Neutrophil (primary cell): Measurements from ENCODE around the gene ING3.
A peak's percentile ranks its signal among the peaks of the same experiment; 100 is the strongest.

Experiments used
- H3K27ac ChIP-seq: fragments of 200-600 bp; sonication (generic); 2 replicates; pipeline ENCODE4 v1.5.1; 2016; ENCODE audit warnings: mild to moderate bottlenecking, moderate library complexity
- H3K27me3 ChIP-seq: fragments of 200-600 bp; sonication (generic); 2 replicates; pipeline ENCODE4 v1.6.0; 2016; ENCODE audit warnings: mild to moderate bottlenecking
- H3K36me3 ChIP-seq: fragments of 200-600 bp; sonication (generic); 2 replicates; pipeline ENCODE4 v1.5.1; 2017
- H3K4me1 ChIP-seq, 2 experiments: fragments of 200-600 bp in 1 of 2; sonication (generic) in 1 of 2; 1 replicate in 1 of 2; 2 replicates in 1 of 2; pipeline versions ENCODE4 v1.5.1 to v1.6.1; 2013 to 2016; ENCODE audit warnings: low read depth in 1 of 2, low read length in 1 of 2, mild to moderate bottlenecking in 1 of 2, moderate library complexity in 1 of 2; ENCODE audit not compliant: control insufficient read depth in 1 of 2, insufficient read depth in 1 of 2
- H3K4me3 ChIP-seq, 2 experiments: fragments of 200-600 bp in 1 of 2; sonication (generic) in 1 of 2; 1 replicate in 1 of 2; 2 replicates in 1 of 2; pipeline ENCODE4 v1.5.1; 2013 to 2016; ENCODE audit warnings: low read depth in 1 of 2, low read length in 1 of 2, mild to moderate bottlenecking in 1 of 2, moderate library complexity in 1 of 2
- H3K9me3 ChIP-seq: fragments of 200-600 bp; sonication (generic); 2 replicates; pipeline ENCODE4 v1.5.1; 2016
- TF ChIP-seq, protein P1 (sequence below): fragments of 200-600 bp; sonication (generic); IDR thresholded peaks from 2 replicates; pipeline ENCODE4 v1.5.1; 2016; ENCODE audit warnings: antibody characterized with exemption

Gene ING3

DNA sequence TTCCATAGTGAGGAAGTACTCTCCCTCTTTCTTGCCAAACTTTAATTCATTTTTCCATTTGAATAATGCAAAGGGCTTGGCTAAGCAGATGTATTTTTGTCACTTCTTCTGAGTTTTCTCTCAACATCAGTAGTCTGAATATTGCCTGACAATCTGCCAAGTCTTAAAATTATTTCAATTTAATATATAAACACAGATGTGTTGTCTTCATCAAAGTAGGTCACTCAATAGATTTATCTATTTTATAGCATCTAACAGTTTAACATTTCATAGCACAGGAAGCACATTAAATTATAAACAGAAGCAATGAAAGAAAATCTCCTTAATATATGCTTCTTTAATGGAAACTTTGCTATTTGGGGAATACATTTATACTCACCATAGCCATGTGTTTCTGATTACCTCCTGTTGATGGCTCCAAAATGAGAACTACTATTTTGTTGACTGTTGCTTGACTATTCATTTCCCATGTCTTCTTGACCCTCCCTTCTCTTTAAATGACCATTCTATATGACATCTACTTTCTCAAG, 42.5 kb downstream of the ING3 start:
- no peak overlapping the region for H3K4me3 ChIP-seq
- TF ChIP-seq, protein P1, sequence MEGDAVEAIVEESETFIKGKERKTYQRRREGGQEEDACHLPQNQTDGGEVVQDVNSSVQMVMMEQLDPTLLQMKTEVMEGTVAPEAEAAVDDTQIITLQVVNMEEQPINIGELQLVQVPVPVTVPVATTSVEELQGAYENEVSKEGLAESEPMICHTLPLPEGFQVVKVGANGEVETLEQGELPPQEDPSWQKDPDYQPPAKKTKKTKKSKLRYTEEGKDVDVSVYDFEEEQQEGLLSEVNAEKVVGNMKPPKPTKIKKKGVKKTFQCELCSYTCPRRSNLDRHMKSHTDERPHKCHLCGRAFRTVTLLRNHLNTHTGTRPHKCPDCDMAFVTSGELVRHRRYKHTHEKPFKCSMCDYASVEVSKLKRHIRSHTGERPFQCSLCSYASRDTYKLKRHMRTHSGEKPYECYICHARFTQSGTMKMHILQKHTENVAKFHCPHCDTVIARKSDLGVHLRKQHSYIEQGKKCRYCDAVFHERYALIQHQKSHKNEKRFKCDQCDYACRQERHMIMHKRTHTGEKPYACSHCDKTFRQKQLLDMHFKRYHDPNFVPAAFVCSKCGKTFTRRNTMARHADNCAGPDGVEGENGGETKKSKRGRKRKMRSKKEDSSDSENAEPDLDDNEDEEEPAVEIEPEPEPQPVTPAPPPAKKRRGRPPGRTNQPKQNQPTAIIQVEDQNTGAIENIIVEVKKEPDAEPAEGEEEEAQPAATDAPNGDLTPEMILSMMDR, result no peak

DNA sequence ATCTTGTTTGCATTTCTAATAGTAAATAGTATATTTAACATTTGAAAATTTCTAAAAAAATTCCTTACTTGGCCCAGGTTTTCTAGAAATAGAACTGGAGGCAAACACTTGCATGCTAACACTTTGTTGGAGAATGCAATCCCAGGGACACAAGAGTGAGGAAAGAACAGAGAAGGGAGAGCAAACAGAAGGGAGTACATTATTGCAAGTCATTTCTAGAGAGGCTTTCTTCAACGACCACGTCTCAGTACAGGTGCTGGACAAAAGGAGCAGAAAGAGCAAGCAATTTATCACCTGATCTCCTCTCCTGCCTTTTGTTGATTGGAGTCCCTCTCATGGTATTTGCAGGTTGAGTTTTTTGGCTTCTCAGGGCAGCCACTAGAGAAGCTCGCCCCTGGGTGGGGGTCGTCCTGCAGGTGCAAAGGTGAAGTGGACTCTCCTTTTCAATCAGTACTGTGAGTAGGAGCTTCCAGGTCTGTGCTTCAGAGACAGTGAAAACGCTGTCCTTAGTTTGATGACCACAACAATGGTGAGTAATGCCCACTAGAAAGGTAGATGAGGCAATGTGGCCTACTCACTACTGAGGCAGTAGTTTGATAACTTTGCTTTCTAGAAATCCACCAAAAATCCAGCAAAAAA, 43.1 kb downstream of the ING3 start:
- H3K9me3 ChIP-seq, result no peaks in the 10 kb centered on the region
- no peak overlapping the region for H3K4me3 ChIP-seq
- H3K36me3 ChIP-seq, result no peaks in the 10 kb centered on the region
- TF ChIP-seq, protein P1, result no peak
- H3K27ac ChIP-seq, result no peak overlapping the region
- peaks cover 51% of the 10 kb centered on the region for H3K27me3 ChIP-seq
- peaks cover 34 to 52% of the 10 kb centered on the region in 2 experiments for H3K4me1 ChIP-seq

More for the DNA sequence above, 42.5 kb downstream of the ING3 start:
- Histone ChIP-seq H3K36me3 (no peaks in the 10 kb centered on the region), H3K9me3 (no peaks in the 10 kb centered on the region), H3K27me3 (peaks cover 57% of the 10 kb centered on the region), H3K4me1 (peaks cover 40 to 53% of the 10 kb centered on the region in 2 experiments), H3K27ac (no peak overlapping the region)

DNA sequence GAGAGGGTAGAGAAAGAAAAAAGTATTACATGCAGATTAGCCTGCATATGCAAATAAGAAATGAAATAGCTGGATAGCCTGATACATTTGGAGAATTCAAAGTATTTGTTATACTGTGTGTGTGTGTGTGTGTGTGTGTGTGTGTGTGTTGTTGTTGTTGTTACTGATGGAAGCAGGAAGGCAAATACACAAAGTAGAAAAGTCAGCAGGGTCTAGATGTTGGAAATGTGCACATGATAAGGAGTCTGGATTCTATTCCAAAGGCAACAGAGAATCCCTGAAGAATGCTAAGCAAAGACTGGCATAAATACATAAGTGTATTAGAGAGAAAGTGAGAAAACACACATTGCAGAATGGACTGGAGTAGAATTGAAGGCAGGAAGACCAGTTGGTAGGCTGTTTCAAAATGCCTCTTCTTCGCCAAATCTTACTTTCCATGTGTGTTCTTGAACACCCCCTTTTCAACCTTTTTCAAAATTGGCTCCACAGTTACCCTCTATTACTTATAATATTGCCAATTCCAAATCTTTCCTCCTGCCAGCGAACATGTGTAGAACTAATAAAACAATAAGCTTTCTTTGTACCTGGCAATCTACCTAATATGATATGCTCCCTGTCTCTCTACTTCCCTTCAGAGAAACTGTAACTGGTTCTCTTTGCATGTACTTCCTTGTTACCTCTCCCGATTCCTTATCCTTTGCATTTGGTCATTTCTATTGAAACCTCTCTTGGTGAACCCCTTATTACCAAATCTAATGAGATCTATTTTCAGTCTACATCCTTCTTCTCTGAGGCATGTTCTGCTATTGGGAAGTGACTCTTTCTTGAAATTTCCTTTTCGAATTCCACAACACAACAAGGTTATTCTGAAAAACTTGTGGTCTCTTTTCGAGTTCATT, 44.2 kb downstream of the ING3 start:
- Histone ChIP-seq H3K9me3 (no peaks in the 10 kb centered on the region), H3K27ac (peak overlapping the region; percentile 75), H3K36me3 (no peaks in the 10 kb centered on the region), H3K4me1 (peaks cover 30 to 43% of the 10 kb centered on the region in 2 experiments), H3K4me3 (no peak overlapping the region), H3K27me3 (peaks cover 48% of the 10 kb centered on the region)
- TF ChIP-seq, protein P1, result no peak

DNA sequence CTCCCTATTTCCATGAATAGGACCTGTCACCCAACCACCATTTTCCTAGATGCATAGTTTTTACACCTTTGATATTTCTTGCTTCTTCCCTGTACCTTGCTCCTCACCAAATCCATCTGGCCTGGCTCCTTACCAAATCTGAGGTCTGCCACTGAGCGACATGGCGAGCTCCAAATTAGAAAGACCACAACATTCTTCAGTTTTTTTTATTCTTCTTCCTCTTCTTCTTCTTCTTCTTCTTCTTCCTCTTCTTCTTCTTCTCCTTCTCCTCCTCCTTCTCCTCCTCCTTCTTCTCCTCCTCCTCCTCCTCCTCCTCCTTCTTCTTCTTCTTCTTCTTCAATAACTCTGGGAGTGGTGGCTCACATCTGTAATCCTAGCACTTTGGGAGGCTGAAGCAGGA, 45.1 kb downstream of the ING3 start:
- Histone ChIP-seq H3K27ac (peak overlapping the region; percentile 75), H3K4me1 (peaks cover 30 to 43% of the 10 kb centered on the region in 2 experiments), H3K27me3 (peaks cover 48% of the 10 kb centered on the region), H3K4me3 (no peak overlapping the region), H3K36me3 (no peaks in the 10 kb centered on the region), H3K9me3 (no peaks in the 10 kb centered on the region)
- TF ChIP-seq, protein P1, result no peak

DNA sequence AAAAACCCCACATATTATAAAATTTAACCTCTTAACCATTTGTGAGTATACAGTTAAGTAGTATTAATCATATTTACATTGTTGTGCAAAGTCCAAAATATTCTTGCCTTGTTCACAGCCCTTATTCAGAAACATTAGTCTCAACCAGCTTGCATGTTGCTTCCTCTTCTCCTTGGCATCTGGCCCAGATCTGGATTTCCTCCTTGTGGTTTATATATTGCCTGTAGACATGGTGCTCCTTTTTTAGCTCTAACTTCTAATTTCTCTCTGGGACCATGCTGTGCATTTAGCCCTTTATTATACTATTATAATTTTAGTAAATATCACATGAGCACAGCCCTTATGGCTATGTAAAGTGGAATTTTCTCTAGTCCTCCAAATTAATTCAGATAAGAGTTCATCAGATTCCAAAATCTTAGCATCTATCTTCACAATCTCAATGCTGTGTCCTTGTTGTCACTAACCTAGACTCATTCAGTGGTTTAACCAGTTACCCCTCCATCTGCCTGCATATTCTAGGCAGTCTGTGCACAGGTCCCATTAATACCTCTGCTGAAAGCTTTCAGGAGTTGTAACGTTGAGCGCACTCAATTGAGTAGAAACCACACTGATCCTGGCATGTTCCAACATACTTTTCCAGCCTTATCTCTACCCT, 45.9 kb downstream of the ING3 start:
- TF ChIP-seq, protein P1, result no peak
- Histone ChIP-seq H3K27ac (peak overlapping the region; percentile 75), H3K36me3 (no peaks in the 10 kb centered on the region), H3K27me3 (peaks cover 48% of the 10 kb centered on the region), H3K9me3 (no peaks in the 10 kb centered on the region), H3K4me3 (no peak overlapping the region), H3K4me1 (peaks cover 30 to 43% of the 10 kb centered on the region in 2 experiments)
